Mesenchymal stem cell (in vitro differentiated cells and primary cell): ENCODE data around the gene DPAGT1.

Experiments used
- DNase-seq: peaks from one replicate; pipeline ENCODE4 v3.0.0-alpha.2; 2013
- H2AFZ ChIP-seq: one replicate; pipeline ENCODE4 v1.6.1; 2013; ENCODE audit warnings: low read depth, mild to moderate bottlenecking, control low read depth, inconsistent platforms, low read length, moderate library complexity
- H2AK5ac ChIP-seq: 2 replicates; pipeline ENCODE4 v1.6.1; 2013; ENCODE audit warnings: low read length, moderate library complexity, mild to moderate bottlenecking, inconsistent platforms; ENCODE audit not compliant: severe bottlenecking
- H2BK120ac ChIP-seq: one replicate; pipeline ENCODE4 v1.6.1; 2013; ENCODE audit warnings: low read depth, mild to moderate bottlenecking, inconsistent platforms, low read length, moderate library complexity
- H2BK12ac ChIP-seq, 2 experiments: one replicate each; pipeline ENCODE4 v1.6.1; 2013; ENCODE audit warnings: inconsistent platforms in 2 of 2, low read length in 2 of 2, mild to moderate bottlenecking in 2 of 2, moderate library complexity in 2 of 2, control low read depth in 1 of 2
- H2BK15ac ChIP-seq: one replicate; pipeline ENCODE4 v1.6.1; 2013; ENCODE audit warnings: mild to moderate bottlenecking, low read depth, inconsistent platforms; ENCODE audit not compliant: poor library complexity, severe bottlenecking
- H2BK5ac ChIP-seq: 2 replicates; pipeline ENCODE4 v1.6.1; 2013; ENCODE audit warnings: low read depth, mild to moderate bottlenecking, low read length, control low read depth, inconsistent platforms; ENCODE audit not compliant: poor library complexity, severe bottlenecking
- H3K14ac ChIP-seq, 2 experiments: one replicate each; pipeline ENCODE4 v1.6.1; 2013; ENCODE audit warnings: inconsistent platforms in 2 of 2, low read length in 2 of 2, control low read depth in 1 of 2, mild to moderate bottlenecking in 1 of 2, moderate library complexity in 1 of 2
- H3K18ac ChIP-seq, 2 experiments: one replicate each; pipeline ENCODE4 v1.6.1; 2013; ENCODE audit warnings: inconsistent platforms in 2 of 2, low read length in 2 of 2, control low read depth in 1 of 2, low read depth in 1 of 2, mild to moderate bottlenecking in 1 of 2
- H3K23ac ChIP-seq, 2 experiments: one replicate each; pipeline ENCODE4 v1.6.1; 2013; ENCODE audit warnings: inconsistent platforms in 2 of 2, low read length in 2 of 2, mild to moderate bottlenecking in 2 of 2, moderate library complexity in 2 of 2, control low read depth in 1 of 2
- H3K27ac ChIP-seq: 2 replicates; pipeline ENCODE4 v1.5.1; 2013; ENCODE audit warnings: mild to moderate bottlenecking, moderate library complexity, low read length, control low read depth, inconsistent platforms; ENCODE audit not compliant: poor library complexity, severe bottlenecking
- H3K27me3 ChIP-seq, 2 experiments: 2 replicates each; pipeline versions ENCODE4 v1.6.1 to v1.7.0; 2013; ENCODE audit warnings: low read length in 2 of 2, mild to moderate bottlenecking in 2 of 2, moderate library complexity in 2 of 2, control low read depth in 1 of 2, inconsistent platforms in 1 of 2; ENCODE audit not compliant: control insufficient read depth in 1 of 2, insufficient read depth in 1 of 2
- H3K36me3 ChIP-seq, 2 experiments: 2 replicates each; pipeline versions ENCODE4 v1.6.1 to v1.7.0; 2013; ENCODE audit warnings: low read length in 2 of 2, control low read depth in 1 of 2, inconsistent platforms in 1 of 2, low read depth in 1 of 2, mild to moderate bottlenecking in 1 of 2; ENCODE audit not compliant: insufficient read depth in 2 of 2, control insufficient read depth in 1 of 2
- H3K4ac ChIP-seq, 2 experiments: one replicate each; pipeline ENCODE4 v1.6.1; 2013; ENCODE audit warnings: inconsistent platforms in 2 of 2, low read length in 2 of 2, mild to moderate bottlenecking in 2 of 2, moderate library complexity in 2 of 2, control low read depth in 1 of 2, low read depth in 1 of 2
- H3K4me1 ChIP-seq: 2 replicates; pipeline ENCODE4 v1.6.1; 2013; ENCODE audit warnings: low read depth, low read length, control low read depth; ENCODE audit not compliant: control insufficient read depth, insufficient read depth
- H3K4me2 ChIP-seq: 2 replicates; pipeline ENCODE4 v1.6.1; 2013; ENCODE audit warnings: low read length, mild to moderate bottlenecking, inconsistent platforms; ENCODE audit not compliant: poor library complexity, severe bottlenecking
- H3K4me3 ChIP-seq, 2 experiments: 2 replicates each; pipeline versions ENCODE4 v1.5.1 to v1.7.0; 2013; ENCODE audit warnings: low read length in 2 of 2, mild to moderate bottlenecking in 2 of 2, control low read depth in 1 of 2, low read depth in 1 of 2; ENCODE audit not compliant: insufficient read depth in 1 of 2
- H3K79me1 ChIP-seq: replicated peaks from 2 replicates; pipeline ENCODE4 v1.6.1; 2013; ENCODE audit warnings: mild to moderate bottlenecking, control low read depth, low read length, inconsistent platforms; ENCODE audit not compliant: poor library complexity, severe bottlenecking
- H3K9ac ChIP-seq: 2 replicates; pipeline ENCODE4 v1.7.0; 2013; ENCODE audit warnings: mild to moderate bottlenecking, low read length, moderate library complexity
- H3K9me3 ChIP-seq: 2 replicates; pipeline ENCODE4 v1.7.0; 2013; ENCODE audit warnings: mild to moderate bottlenecking, low read length; ENCODE audit not compliant: control insufficient read depth
- H4K8ac ChIP-seq: one replicate; pipeline ENCODE4 v1.6.1; 2013; ENCODE audit warnings: inconsistent platforms, mild to moderate bottlenecking, low read length, moderate library complexity
- H4K91ac ChIP-seq: one replicate; pipeline ENCODE4 v1.6.1; 2013; ENCODE audit warnings: mild to moderate bottlenecking, low read length, inconsistent platforms
- WGBS: methylation state at CpG from one replicate; pipeline ENCODE4 v1.1.7; 2013; ENCODE audit warnings: mixed read lengths; 5-methylcytosine and 5-hydroxymethylcytosine counted together

DPAGT1 gene

DNA sequence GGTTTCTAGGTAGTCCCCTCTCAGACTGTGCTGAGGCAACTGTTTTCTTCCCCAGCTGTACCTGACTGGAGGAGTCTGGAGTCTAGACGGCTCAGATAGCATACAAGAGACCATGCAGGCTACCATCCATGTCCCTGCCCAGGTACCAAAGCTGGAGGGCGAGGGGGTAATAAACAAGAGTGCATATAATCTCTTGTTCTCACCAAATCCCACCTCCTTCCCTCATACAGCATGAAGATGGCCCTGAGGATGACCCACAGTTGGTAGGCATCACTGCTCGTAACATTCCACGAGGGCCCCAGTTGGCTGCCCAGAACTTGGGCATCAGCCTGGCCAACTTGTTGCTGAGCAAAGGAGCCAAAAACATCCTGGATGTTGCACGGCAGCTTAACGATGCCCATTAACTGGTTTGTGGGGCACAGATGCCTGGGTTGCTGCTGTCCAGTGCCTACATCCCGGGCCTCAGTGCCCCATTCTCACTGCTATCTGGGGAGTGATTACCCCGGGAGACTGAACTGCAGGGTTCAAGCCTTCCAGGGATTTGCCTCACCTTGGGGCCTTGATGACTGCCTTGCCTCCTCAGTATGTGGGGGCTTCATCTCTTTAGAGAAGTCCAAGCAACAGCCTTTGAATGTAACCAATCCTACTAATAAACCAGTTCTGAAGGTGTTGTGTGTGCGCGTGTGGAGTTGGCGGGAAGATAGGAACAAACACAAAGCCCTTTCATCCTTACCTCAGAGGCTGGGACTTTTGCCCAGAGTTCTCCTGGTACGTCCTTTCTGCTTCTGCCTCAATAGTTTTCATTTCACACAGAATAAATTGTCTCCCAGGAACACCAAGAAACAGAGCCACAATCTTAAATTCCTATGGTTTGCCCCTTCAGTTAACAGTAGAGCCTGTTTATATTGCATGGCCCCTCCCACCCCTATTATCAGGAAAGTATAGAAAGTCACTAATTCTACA, 8.5 kb downstream of the DPAGT1 start:
- Histone ChIP-seq H3K4me2 (peak overlapping the region; percentile 96), H3K23ac (peak overlapping the region in 1 of 2 experiments; percentile 48), H2BK5ac (no peak overlapping the region), H3K18ac (no peak overlapping the region), H3K9me3 (no peaks in the 10 kb centered on the region), H2BK12ac (no peak overlapping the region), H4K8ac (no peak overlapping the region), H3K4me3 (peak overlapping the region in 1 of 2 experiments; percentile 94), H3K9ac (peak overlapping the region; percentile 89), H3K27ac (peak overlapping the region; percentile 24), H3K14ac (no peak overlapping the region), H2BK120ac (no peak overlapping the region), H3K4ac (peak overlapping the region in 1 of 2 experiments; percentile 1), H2AK5ac (no peak overlapping the region), H3K27me3 (no peaks in the 10 kb centered on the region), H4K91ac (no peak overlapping the region), H3K4me1 (peaks cover 16% of the 10 kb centered on the region), H3K36me3 (peaks cover 42 to 67% of the 10 kb centered on the region in 2 experiments), H2AFZ (no peak overlapping the region), H2BK15ac (no peak overlapping the region), H3K79me1 (peaks cover 12% of the 10 kb centered on the region)
- DNase-seq, result peak; percentile 19
- 66% methylated on average over 12 of the region's 12 CpGs for WGBS

DNA sequence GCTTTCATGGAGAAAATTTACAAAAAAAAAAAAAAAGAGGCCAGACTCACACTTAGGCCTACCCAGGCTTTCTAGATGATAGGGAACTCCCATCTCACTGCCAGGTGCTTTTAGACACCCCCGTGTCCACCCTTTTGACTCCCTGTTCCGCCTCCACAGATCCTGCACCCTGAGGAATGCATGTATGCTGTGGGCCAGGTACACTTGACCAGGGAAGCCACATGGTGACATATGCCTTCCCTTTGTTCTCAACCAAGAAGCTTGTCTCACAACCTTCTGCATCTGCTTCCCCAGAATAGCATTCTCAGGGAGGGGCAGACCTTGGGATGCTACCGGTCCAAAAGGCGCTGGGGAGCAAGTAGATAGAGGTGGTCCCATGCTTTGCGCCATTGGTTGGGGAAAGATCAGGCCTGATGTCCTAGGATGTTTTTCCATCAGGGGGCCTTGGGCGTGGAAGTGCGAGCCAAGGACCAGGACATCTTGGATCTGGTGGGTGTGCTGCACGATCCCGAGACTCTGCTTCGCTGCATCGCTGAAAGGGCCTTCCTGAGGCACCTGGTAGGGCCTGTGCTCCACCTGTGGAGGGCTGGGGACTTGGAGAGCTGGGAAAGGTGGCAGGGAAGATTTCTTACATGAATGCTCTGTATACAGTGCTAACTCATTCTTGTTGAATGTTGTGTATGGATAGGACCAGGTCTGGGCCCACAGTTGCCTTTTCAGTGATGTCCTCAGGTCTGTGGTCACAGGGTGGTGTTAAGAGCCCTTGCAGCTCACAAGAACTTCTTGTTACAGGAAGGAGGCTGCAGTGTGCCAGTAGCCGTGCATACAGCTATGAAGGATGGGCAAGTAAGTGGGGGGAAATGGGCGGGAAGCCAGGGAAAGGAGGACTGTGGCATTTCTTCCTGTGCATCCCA, 9.4 kb downstream of the DPAGT1 start:
- Histone ChIP-seq H3K4me1 (peaks cover 19% of the 10 kb centered on the region), H2BK15ac (no peak overlapping the region), H3K18ac (no peak overlapping the region), H3K4me2 (no peak overlapping the region), H2AFZ (no peak overlapping the region), H3K9me3 (no peaks in the 10 kb centered on the region), H3K27me3 (no peaks in the 10 kb centered on the region), H4K8ac (no peak overlapping the region), H3K4me3 (no peak overlapping the region), H4K91ac (no peak overlapping the region), H3K23ac (no peak overlapping the region), H3K79me1 (peaks cover 19% of the 10 kb centered on the region), H2BK12ac (no peak overlapping the region), H2BK120ac (no peak overlapping the region), H3K36me3 (peaks cover 36 to 57% of the 10 kb centered on the region in 2 experiments), H3K14ac (no peak overlapping the region), H3K4ac (no peak overlapping the region), H2BK5ac (no peak overlapping the region), H2AK5ac (no peak overlapping the region), H3K27ac (no peak overlapping the region), H3K9ac (peak overlapping the region; percentile 89)
- DNase-seq, result no peak
- 90% methylated on average over 13 of the region's 13 CpGs for WGBS

DNA sequence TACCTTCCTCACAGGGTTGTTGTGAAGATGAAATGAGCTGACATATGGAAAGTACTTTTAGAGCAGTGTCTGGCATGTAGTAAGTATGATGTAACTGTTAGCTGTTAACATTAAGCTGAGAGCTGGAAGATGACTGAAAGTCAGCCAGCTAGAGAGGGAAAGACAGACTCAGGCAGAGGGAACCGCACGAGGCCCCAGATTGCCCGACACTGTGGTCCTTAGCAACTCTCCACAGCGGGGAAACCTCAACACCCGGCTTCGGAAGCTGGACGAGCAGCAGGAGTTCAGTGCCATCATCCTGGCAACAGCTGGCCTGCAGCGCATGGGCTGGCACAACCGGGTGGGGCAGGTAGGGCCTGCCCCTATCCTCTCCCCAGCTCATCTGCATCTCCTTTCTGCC, 10.5 kb downstream of the DPAGT1 start:
- no peak overlapping the region for H2BK12ac ChIP-seq
- peaks cover 29 to 47% of the 10 kb centered on the region in 2 experiments for H3K36me3 ChIP-seq
- peaks cover 19% of the 10 kb centered on the region for H3K4me1 ChIP-seq
- WGBS, result 84% methylated on average over 7 of the region's 9 CpGs
- H3K4me2 ChIP-seq, result no peak overlapping the region
- H3K14ac ChIP-seq, result no peak overlapping the region
- H3K27me3 ChIP-seq, result no peaks in the 10 kb centered on the region
- no peak overlapping the region for H3K4ac ChIP-seq
- no peak overlapping the region for H3K4me3 ChIP-seq
- no peak overlapping the region for H2BK120ac ChIP-seq
- H4K91ac ChIP-seq, result no peak overlapping the region
- peak overlapping the region; percentile 36 for H3K9ac ChIP-seq
- H3K9me3 ChIP-seq, result no peaks in the 10 kb centered on the region
- H3K18ac ChIP-seq, result no peak overlapping the region
- DNase-seq, result peak; percentile 9
- peaks cover 18% of the 10 kb centered on the region for H3K79me1 ChIP-seq
- H2BK5ac ChIP-seq, result no peak overlapping the region
- H2AK5ac ChIP-seq, result no peak overlapping the region
- H3K23ac ChIP-seq, result peak overlapping the region in 1 of 2 experiments; percentile 63
- no peak overlapping the region for H2AFZ ChIP-seq
- peak overlapping the region; percentile 79 for H4K8ac ChIP-seq
- no peak overlapping the region for H3K27ac ChIP-seq
- H2BK15ac ChIP-seq, result no peak overlapping the region

DNA sequence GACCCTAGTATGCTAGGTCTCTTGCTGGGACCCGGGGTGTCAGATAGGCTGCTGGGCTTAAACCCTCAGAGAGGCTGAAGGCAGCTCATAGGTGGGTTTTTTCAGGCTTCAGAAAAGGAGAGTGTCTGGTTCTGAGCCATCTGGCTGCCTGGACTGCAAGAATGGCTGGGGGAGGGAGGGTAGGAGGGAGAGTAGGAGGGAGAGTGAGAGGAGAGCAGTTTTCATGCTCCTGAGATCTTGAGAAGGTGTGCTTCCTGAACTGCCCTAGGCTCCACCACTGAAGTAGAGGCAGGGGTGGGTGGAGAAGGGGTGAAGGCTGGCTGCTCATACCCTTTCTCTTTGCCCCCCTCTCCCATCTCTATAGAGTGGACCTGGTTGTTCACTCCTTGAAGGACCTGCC, 12.3 kb downstream of the DPAGT1 start:
- Histone ChIP-seq H2BK120ac (no peak overlapping the region), H3K9me3 (no peaks in the 10 kb centered on the region), H3K23ac (no peak overlapping the region), H3K4me2 (no peak overlapping the region), H4K8ac (no peak overlapping the region), H3K14ac (no peak overlapping the region), H3K4me1 (peaks cover 23% of the 10 kb centered on the region), H2AK5ac (no peak overlapping the region), H3K36me3 (peaks cover 29 to 45% of the 10 kb centered on the region in 2 experiments), H3K4me3 (no peak overlapping the region), H3K9ac (no peak overlapping the region), H3K27me3 (no peaks in the 10 kb centered on the region), H2BK15ac (no peak overlapping the region), H2BK5ac (no peak overlapping the region), H3K79me1 (peaks cover 18% of the 10 kb centered on the region), H3K18ac (no peak overlapping the region), H4K91ac (no peak overlapping the region), H3K27ac (no peak overlapping the region), H3K4ac (no peak overlapping the region), H2BK12ac (no peak overlapping the region), H2AFZ (no peak overlapping the region)
- WGBS, result 96% methylated on average over 1 of the region's 1 CpG
- no peak for DNase-seq
